Panc1 (cell line): ENCODE measurements around the gene MMP19. TPM values are rescaled to one million over a fixed set of nuclear protein-coding genes. Genes with fewer than 3 reads are reported as not detected.
"Not testable (repeated sequence)": the region's sequence is repeated elsewhere in the genome, so short reads cannot be mapped to it uniquely, and the experiment has no call there.

Source experiments
- ATAC-seq: fragments of 200-7000 bp; cut with Tn5 transposase; 2 replicates; pipeline ENCODE4 v1.9.1; 2020; ENCODE audit warnings: mild to moderate bottlenecking, moderate library complexity
- BruUV-seq: library from RNA; stranded (reverse); fragments of 400-500 nt; replicated peaks from 2 replicates; lab custom pipeline; 2021; lab: Mats Ljungman, UMichigan
- CTCF ChIA-PET: fragments of 300-600 bp; sonication (Branson Sonifier 250); formaldehyde crosslinking; loops from one replicate; lab custom pipeline; 2022; ENCODE audit warnings: antibody characterized with exemption; lab: Charles Lee
- POLR2A ChIA-PET: fragments of 300-600 bp; sonication (Branson Sonifier 250); formaldehyde crosslinking; loops from one replicate; lab custom pipeline; 2022; ENCODE audit warnings: antibody characterized with exemption; lab: Charles Lee
- DNase-seq: peaks from one replicate; pipeline ENCODE4 v3.0.0-alpha.2; 2010; ENCODE audit warnings: low read depth, low spot score
- H3K27ac ChIP-seq: 2 replicates; pipeline ENCODE4 v1.5.1; 2011; ENCODE audit warnings: mild to moderate bottlenecking, low read length, inconsistent platforms
- H3K27me3 ChIP-seq: fragments of 200-500 bp; sonication (Bioruptor generic); 2 replicates; pipeline ENCODE4 v1.6.0; 2014; ENCODE audit warnings: low read length, inconsistent platforms; ENCODE audit not compliant: control insufficient read depth, insufficient read depth
- H3K36me3 ChIP-seq: fragments of 200-500 bp; sonication (Bioruptor generic); 2 replicates; pipeline ENCODE4 v1.5.1; 2014; ENCODE audit warnings: inconsistent platforms, mild to moderate bottlenecking, low read length, moderate library complexity; ENCODE audit not compliant: control insufficient read depth, insufficient read depth
- H3K4me1 ChIP-seq: 2 replicates; pipeline ENCODE4 v1.5.1; 2011; ENCODE audit warnings: inconsistent platforms, mild to moderate bottlenecking, low read length, moderate library complexity; ENCODE audit not compliant: control insufficient read depth, insufficient read depth
- H3K4me3 ChIP-seq, 2 experiments: 2 replicates each; pipeline ENCODE4 v1.5.1; 2011 to 2012; ENCODE audit warnings: low read depth in 2 of 2, low read length in 2 of 2, mild to moderate bottlenecking in 2 of 2, inconsistent platforms in 1 of 2, moderate library complexity in 1 of 2
- H3K9me3 ChIP-seq: fragments of 200-500 bp; sonication (Bioruptor generic); 2 replicates; pipeline ENCODE4 v1.5.1; 2014; ENCODE audit warnings: low read depth, mild to moderate bottlenecking, inconsistent platforms, low read length, moderate library complexity; ENCODE audit not compliant: control insufficient read depth, insufficient read depth
- POLR2AphosphoS5 ChIP-seq: IDR thresholded peaks from 2 replicates; pipeline ENCODE4 v1.6.1; 2012; ENCODE audit warnings: mild to moderate bottlenecking, low read depth, low read length, moderate library complexity
- REST ChIP-seq, 2 experiments: IDR thresholded peaks; 2 replicates each; pipeline ENCODE4 v1.6.1; 2011 to 2012; ENCODE audit warnings: low read depth in 2 of 2, control low read depth in 1 of 2, low read length in 1 of 2, mild to moderate bottlenecking in 1 of 2, moderate library complexity in 1 of 2; ENCODE audit not compliant: insufficient read depth in 1 of 2
- SIN3A ChIP-seq: IDR thresholded peaks from 2 replicates; pipeline ENCODE4 v1.6.1; 2012; ENCODE audit warnings: low read depth, mild to moderate bottlenecking, low read length, moderate library complexity, borderline replicate concordance; ENCODE audit not compliant: insufficient read depth
- TCF7L2 ChIP-seq: IDR thresholded peaks from 2 replicates; pipeline ENCODE4 v1.6.1; 2011; ENCODE audit warnings: mild to moderate bottlenecking, low read depth, low read length, inconsistent platforms
- in situ Hi-C: cut with HindIII; loops from 2 replicates; pipeline ENCODE4 v1.10.0; 2016; ENCODE audit warnings: low sequenced_read_pairs, low pct_unique_long_range_greater_than_20kb
- intact Hi-C: fragments of 100-400 bp; cut with micrococcal nuclease; formaldehyde crosslinking; loops from one replicate; pipeline ENCODE4 v1.10.0; 2022; ENCODE audit not compliant: unreplicated experiment
- total RNA-seq: library from RNA; stranded (reverse); gene quantifications from one replicate; pipeline ENCODE4 v1.2.1, GENCODE V29; 2021; ENCODE audit not compliant: unreplicated experiment
- TF ChIP-seq, protein P1 (sequence below): fragments of 450-650 bp; IDR thresholded peaks from 2 replicates; pipeline ENCODE4 v1.5.1; 2017; ENCODE audit warnings: mild to moderate bottlenecking

The MMP19 gene
- total RNA-seq, 1 experiment from 2014 or later = 0.05 TPM

DNA sequence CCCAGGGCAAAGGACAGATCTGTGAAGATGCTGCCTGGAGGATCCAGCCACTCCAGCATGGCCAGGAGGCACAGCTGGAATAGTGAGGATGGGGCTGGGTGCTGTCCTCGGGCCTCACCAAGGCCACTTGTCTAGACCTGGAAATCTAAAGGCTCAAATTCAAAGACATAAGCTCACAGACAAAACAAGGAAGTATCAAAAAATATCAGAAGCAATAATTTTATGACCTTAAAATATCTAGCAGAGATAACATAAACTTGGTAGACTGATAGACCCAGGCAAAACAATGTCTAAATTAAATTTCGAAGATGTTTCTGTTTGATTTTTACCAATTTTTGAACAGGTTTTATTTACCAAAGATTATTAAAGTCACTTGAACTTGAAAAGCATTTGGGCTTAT is 22.6 kb upstream of the MMP19 start:
- Histone ChIP-seq H3K4me3 (no peak overlapping the region), H3K27me3 (no peaks in the 10 kb centered on the region), H3K27ac (no peak overlapping the region), H3K4me1 (no peaks in the 10 kb centered on the region), H3K9me3 (peaks cover 7% of the 10 kb centered on the region; the same call in 1 of the 2 replicates), H3K36me3 (no peaks in the 10 kb centered on the region)
- TF ChIP-seq POLR2AphosphoS5 (no peak), SIN3A (no peak), TCF7L2 (no peak), REST (IDR thresholded peaks at IDR 0.05; ENCODE audit: insufficient read depth in 1 of 2, low read depth in 2 of 2, low read length in 1 of 2) (no peak)
- TF ChIP-seq, protein P1, sequence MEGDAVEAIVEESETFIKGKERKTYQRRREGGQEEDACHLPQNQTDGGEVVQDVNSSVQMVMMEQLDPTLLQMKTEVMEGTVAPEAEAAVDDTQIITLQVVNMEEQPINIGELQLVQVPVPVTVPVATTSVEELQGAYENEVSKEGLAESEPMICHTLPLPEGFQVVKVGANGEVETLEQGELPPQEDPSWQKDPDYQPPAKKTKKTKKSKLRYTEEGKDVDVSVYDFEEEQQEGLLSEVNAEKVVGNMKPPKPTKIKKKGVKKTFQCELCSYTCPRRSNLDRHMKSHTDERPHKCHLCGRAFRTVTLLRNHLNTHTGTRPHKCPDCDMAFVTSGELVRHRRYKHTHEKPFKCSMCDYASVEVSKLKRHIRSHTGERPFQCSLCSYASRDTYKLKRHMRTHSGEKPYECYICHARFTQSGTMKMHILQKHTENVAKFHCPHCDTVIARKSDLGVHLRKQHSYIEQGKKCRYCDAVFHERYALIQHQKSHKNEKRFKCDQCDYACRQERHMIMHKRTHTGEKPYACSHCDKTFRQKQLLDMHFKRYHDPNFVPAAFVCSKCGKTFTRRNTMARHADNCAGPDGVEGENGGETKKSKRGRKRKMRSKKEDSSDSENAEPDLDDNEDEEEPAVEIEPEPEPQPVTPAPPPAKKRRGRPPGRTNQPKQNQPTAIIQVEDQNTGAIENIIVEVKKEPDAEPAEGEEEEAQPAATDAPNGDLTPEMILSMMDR = no peak
- ChIA-PET CTCF (interaction anchor here (0.7 kb wide), 1 partner anchor 230 kb away, joined by 4 read pairs; no protein-coding TSS in a partner anchor), POLR2A (interaction anchor here (0.6 kb wide), 2 partner anchors 23 to 25 kb away, joined by 3 read pairs; no protein-coding TSS in a partner anchor)
- ATAC-seq = no peak
- in situ Hi-C loops (no loop called here), intact Hi-C loops (no loop called here)
- BruUV-seq = no TSS peak
- DNase-seq = no peak

DNA sequence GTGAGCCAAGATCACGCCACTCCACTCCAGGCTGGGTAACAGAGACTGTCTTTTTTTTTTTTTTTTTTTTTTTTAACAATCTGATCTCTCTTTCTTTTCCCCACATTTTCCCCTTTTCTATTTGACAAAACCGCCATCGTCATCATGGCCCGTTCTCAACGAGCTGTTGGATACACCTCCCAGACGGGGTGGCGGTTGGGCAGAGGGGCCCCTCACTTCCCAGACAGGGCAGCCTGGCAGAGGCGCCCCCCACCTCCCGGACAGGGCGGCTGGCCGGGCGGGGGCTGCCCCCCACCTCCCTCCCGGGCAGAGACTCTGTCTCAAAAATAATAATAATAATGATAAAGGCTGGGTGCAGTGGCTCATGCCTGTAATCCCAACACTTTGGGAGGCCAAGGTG is 20.2 kb upstream of the MMP19 start:
- ATAC-seq, H3K4me3 ChIP-seq, H3K27me3 ChIP-seq, H3K36me3 ChIP-seq, BruUV-seq, in situ Hi-C loops, POLR2A ChIA-PET, H3K9me3 ChIP-seq, H3K4me1 ChIP-seq, intact Hi-C loops, DNase-seq, H3K27ac ChIP-seq, CTCF ChIA-PET: not testable (repeated sequence)

GRCh38 chr12:55862286-55862685 is 19.6 kb upstream of the MMP19 start:
- DNase-seq = no peak
- H3K27me3 ChIP-seq = no peaks in the 10 kb centered on the region
- H3K4me3 ChIP-seq = no peak overlapping the region
- no peaks in the 10 kb centered on the region for H3K36me3 ChIP-seq
- CTCF ChIA-PET = interaction anchor here (0.6 kb wide), 1 partner anchor 86 kb away, joined by 4 read pairs; no protein-coding TSS in a partner anchor
- in situ Hi-C loops (no loop called here), intact Hi-C loops (no loop called here)
- H3K27ac ChIP-seq = no peak overlapping the region
- BruUV-seq = no TSS peak
- POLR2A ChIA-PET = no interaction called here
- no peaks in the 10 kb centered on the region for H3K4me1 ChIP-seq
- TF ChIP-seq POLR2AphosphoS5 (no peak), TCF7L2 (no peak), SIN3A (no peak), REST (IDR thresholded peaks at IDR 0.05; ENCODE audit: insufficient read depth in 1 of 2, low read depth in 2 of 2, low read length in 1 of 2) (no peak)
- TF ChIP-seq, protein P1 = no peak
- no peak for ATAC-seq
- peaks cover 7% of the 10 kb centered on the region; the same call in 1 of the 2 replicates for H3K9me3 ChIP-seq
